Measurements from ENCODE around the gene SSTR3.

The SSTR3 gene

GRCh38 chr22:37194750-37195149 lies 17.5 kb downstream of the SSTR3 start:
- Histone ChIP-seq H3K79me2 (ENCODE audit: insufficient read depth, low read length) (no peaks in the 10 kb centered on the region), H3K27ac (ENCODE audit: low read depth, low read length, poor library complexity, severe bottlenecking) (no peak overlapping the region), H3K4me2 (ENCODE audit: low read length) (no peak overlapping the region), H3K36me3 (ENCODE audit: insufficient read depth, low read length) (no peaks in the 10 kb centered on the region; the same call in 1 of the 2 replicates), H3K9me2 (ENCODE audit: low read depth, low read length) (no peaks in the 10 kb centered on the region), H3K27me3 (ENCODE audit: insufficient read depth, low read length) (peaks cover 15% of the 10 kb centered on the region; the same call in 1 of the 2 replicates), H2AFZ (ENCODE audit: low read length) (no peak overlapping the region), H3K4me1 (ENCODE audit: insufficient read depth, low read length, severe bottlenecking) (peaks cover 8% of the 10 kb centered on the region), H3F3A (ENCODE audit: insufficient read depth, low read length) (no peaks in the 10 kb centered on the region), H4K20me1 (ENCODE audit: insufficient read depth, low read length) (no peaks in the 10 kb centered on the region), H3K9me3 (ENCODE audit: low read length) (peaks cover 12% of the 10 kb centered on the region), H3K4me3 (ENCODE audit: low read depth, low read length, poor library complexity, severe bottlenecking) (no peak overlapping the region), H3K9ac (ENCODE audit: low read length) (no peak overlapping the region)
- no peak for TF ChIP-seq EZH2 (IDR thresholded peaks at IDR 0.05; ENCODE audit: borderline replicate concordance, low read length)
- no peak for TF ChIP-seq CTCF (IDR thresholded peaks at IDR 0.05; ENCODE audit: low read length)

GRCh38 chr22:37193629-37194191 lies 18.6 kb downstream of the SSTR3 start:
- no peaks in the 10 kb centered on the region for H3F3A ChIP-seq (ENCODE audit: insufficient read depth, low read length)
- H3K4me1 ChIP-seq (ENCODE audit: insufficient read depth, low read length, severe bottlenecking), result peaks cover 4% of the 10 kb centered on the region
- no peaks in the 10 kb centered on the region for H4K20me1 ChIP-seq (ENCODE audit: insufficient read depth, low read length)
- no peaks in the 10 kb centered on the region; the same call in 1 of the 2 replicates for H3K36me3 ChIP-seq (ENCODE audit: insufficient read depth, low read length)
- TF ChIP-seq CTCF (IDR thresholded peaks at IDR 0.05; ENCODE audit: low read length) (no peak), EZH2 (IDR thresholded peaks at IDR 0.05; ENCODE audit: borderline replicate concordance, low read length) (no peak)
- no peak overlapping the region for H3K4me2 ChIP-seq (ENCODE audit: low read length)
- H3K27me3 ChIP-seq (ENCODE audit: insufficient read depth, low read length), result peaks cover 15% of the 10 kb centered on the region; the same call in 1 of the 2 replicates
- H2AFZ ChIP-seq (ENCODE audit: low read length), result no peak overlapping the region
- no peaks in the 10 kb centered on the region for H3K9me2 ChIP-seq (ENCODE audit: low read depth, low read length)
- H3K4me3 ChIP-seq (ENCODE audit: low read depth, low read length, poor library complexity, severe bottlenecking), result no peak overlapping the region
- no peak overlapping the region for H3K27ac ChIP-seq (ENCODE audit: low read depth, low read length, poor library complexity, severe bottlenecking)
- no peak overlapping the region for H3K9ac ChIP-seq (ENCODE audit: low read length)
- H3K79me2 ChIP-seq (ENCODE audit: insufficient read depth, low read length), result no peaks in the 10 kb centered on the region
- peaks cover 12% of the 10 kb centered on the region for H3K9me3 ChIP-seq (ENCODE audit: low read length)

GRCh38 chr22:37192741-37193140 lies 19.5 kb downstream of the SSTR3 start:
- H4K20me1 ChIP-seq (ENCODE audit: insufficient read depth, low read length), result no peaks in the 10 kb centered on the region
- no peak overlapping the region for H3K4me2 ChIP-seq (ENCODE audit: low read length)
- H2AFZ ChIP-seq (ENCODE audit: low read length), result no peak overlapping the region
- H3K9me2 ChIP-seq (ENCODE audit: low read depth, low read length), result no peaks in the 10 kb centered on the region
- no peaks in the 10 kb centered on the region; the same call in 1 of the 2 replicates for H3K36me3 ChIP-seq (ENCODE audit: insufficient read depth, low read length)
- H3K9me3 ChIP-seq (ENCODE audit: low read length), result peaks cover 12% of the 10 kb centered on the region
- no peak overlapping the region for H3K4me3 ChIP-seq (ENCODE audit: low read depth, low read length, poor library complexity, severe bottlenecking)
- no peaks in the 10 kb centered on the region for H3K4me1 ChIP-seq (ENCODE audit: insufficient read depth, low read length, severe bottlenecking)
- no peak for TF ChIP-seq CTCF (IDR thresholded peaks at IDR 0.05; ENCODE audit: low read length)
- no peak for TF ChIP-seq EZH2 (IDR thresholded peaks at IDR 0.05; ENCODE audit: borderline replicate concordance, low read length)
- H3F3A ChIP-seq (ENCODE audit: insufficient read depth, low read length), result no peaks in the 10 kb centered on the region
- H3K27ac ChIP-seq (ENCODE audit: low read depth, low read length, poor library complexity, severe bottlenecking), result no peak overlapping the region
- H3K27me3 ChIP-seq (ENCODE audit: insufficient read depth, low read length), result peaks cover 15% of the 10 kb centered on the region; the same call in 1 of the 2 replicates
- H3K9ac ChIP-seq (ENCODE audit: low read length), result no peak overlapping the region
- no peaks in the 10 kb centered on the region for H3K79me2 ChIP-seq (ENCODE audit: insufficient read depth, low read length)
